Measurements from ENCODE around the gene PYGO2. TPM values are rescaled to one million over a fixed set of nuclear protein-coding genes. Genes with fewer than 3 reads are reported as not detected.

PYGO2 gene
- total and polyA plus RNA-seq, 2 donors: 15.3 to 24.5 TPM

DNA sequence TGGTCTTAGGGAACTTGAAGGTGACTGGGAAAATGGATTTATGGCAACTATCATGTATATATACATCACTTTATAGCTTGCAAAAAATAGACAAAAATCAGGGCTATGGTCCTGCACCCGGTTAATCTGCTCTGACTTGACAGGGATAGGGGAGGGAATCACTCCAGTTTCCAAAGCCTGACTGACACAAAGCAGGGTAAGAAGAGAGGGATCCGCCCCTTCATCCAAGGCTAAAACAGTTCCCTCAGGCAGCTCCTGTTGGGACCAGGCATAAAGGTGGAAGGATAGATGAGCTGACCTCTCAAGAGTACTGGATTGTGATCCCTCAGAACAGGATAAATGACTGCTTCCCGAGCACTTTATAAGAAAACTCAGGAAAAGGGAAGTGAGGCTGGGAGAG, 7.0 kb downstream of the PYGO2 start:
- Histone ChIP-seq H3K4me1 (ENCODE audit: control insufficient read depth in 2 of 2, insufficient read depth in 2 of 2, low read length in 2 of 2) (peaks cover 41 to 68% of the 10 kb centered on the region in 2 donors), H3K9me3 (ENCODE audit: control insufficient read depth in 2 of 2, insufficient read depth in 1 of 2, low read length in 1 of 2) (no peaks in the 10 kb centered on the region), H3K27ac (ENCODE audit: low read depth in 1 of 2, low read length in 1 of 2) (peak overlapping the region; percentile 72 to 99), H3K36me3 (ENCODE audit: control insufficient read depth in 2 of 2, insufficient read depth in 2 of 2, low read length in 1 of 2) (peaks cover 35 to 48% of the 10 kb centered on the region in 2 donors), H3K4me3 (ENCODE audit: low read length in 2 of 2) (peak overlapping the region; percentile 57 to 70), H3K27me3 (ENCODE audit: control insufficient read depth in 2 of 2, insufficient read depth in 1 of 2, low read length in 1 of 2) (no peaks in the 10 kb centered on the region)
- no peak for DNase-seq (ENCODE audit: low read depth in 6 of 9, low spot score in 9 of 9)
- 71% methylated on average over 3 of the region's 3 CpGs for WGBS

DNA sequence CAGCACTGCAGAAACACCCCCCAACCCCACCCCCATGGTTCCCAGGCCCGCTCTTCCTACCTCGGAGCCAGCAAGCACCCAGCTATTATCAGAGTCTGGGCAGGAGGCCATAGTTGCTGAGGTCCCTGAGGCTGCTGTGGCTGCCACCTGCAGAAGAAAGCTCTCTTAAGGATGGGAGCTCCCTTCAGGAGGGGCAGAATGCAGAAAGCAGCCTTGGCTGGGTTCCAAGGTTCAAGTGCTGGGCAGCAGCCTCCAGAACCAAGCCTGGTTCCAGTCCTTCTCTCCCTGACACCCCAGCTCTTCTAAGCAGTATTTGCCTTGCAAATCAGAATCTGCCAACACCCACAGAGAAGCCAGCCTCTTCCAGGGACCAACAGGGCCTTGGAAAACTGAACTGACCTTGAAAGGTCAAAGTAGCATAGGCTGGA, 8.0 kb downstream of the PYGO2 start:
- no peaks in the 10 kb centered on the region for H3K9me3 ChIP-seq (ENCODE audit: control insufficient read depth in 2 of 2, insufficient read depth in 1 of 2, low read length in 1 of 2)
- no peak for DNase-seq (ENCODE audit: low read depth in 6 of 9, low spot score in 9 of 9)
- H3K27me3 ChIP-seq (ENCODE audit: control insufficient read depth in 2 of 2, insufficient read depth in 1 of 2, low read length in 1 of 2): no peaks in the 10 kb centered on the region
- H3K4me1 ChIP-seq (ENCODE audit: control insufficient read depth in 2 of 2, insufficient read depth in 2 of 2, low read length in 2 of 2): peaks cover 41 to 68% of the 10 kb centered on the region in 2 donors
- H3K36me3 ChIP-seq (ENCODE audit: control insufficient read depth in 2 of 2, insufficient read depth in 2 of 2, low read length in 1 of 2): peaks cover 34 to 47% of the 10 kb centered on the region in 2 donors
- H3K27ac ChIP-seq (ENCODE audit: low read depth in 1 of 2, low read length in 1 of 2): peak overlapping the region; percentile 34 to 54
- 63% methylated on average over 2 of the region's 2 CpGs for WGBS
- peak overlapping the region; percentile 57 to 70 for H3K4me3 ChIP-seq (ENCODE audit: low read length in 2 of 2)

DNA sequence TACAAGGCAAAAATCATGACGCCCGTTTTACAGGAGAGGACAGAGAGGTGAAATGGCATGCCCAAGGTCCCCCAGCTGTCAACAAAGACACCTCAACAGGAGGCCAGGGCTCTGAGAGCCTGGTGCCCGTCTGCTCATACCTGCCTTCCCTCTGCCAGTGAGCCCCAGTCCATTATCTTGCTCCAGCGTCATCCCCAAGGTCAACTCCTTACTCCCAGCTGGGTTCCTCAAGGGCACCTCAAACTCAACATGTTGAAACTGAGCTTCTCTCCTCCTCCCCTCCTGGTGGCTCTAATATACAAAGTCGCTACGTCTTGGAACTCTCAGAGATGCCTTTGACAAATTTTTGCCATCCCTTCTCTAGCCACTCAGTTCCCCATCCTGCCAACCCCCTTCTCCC, 8.9 kb downstream of the PYGO2 start:
- Histone ChIP-seq H3K9me3 (ENCODE audit: control insufficient read depth in 2 of 2, insufficient read depth in 1 of 2, low read length in 1 of 2) (no peaks in the 10 kb centered on the region), H3K27me3 (ENCODE audit: control insufficient read depth in 2 of 2, insufficient read depth in 1 of 2, low read length in 1 of 2) (no peaks in the 10 kb centered on the region), H3K27ac (ENCODE audit: low read depth in 1 of 2, low read length in 1 of 2) (peak overlapping the region; percentile 38 to 62), H3K4me3 (ENCODE audit: low read length in 2 of 2) (no peak overlapping the region), H3K4me1 (ENCODE audit: control insufficient read depth in 2 of 2, insufficient read depth in 2 of 2, low read length in 2 of 2) (peaks cover 41 to 63% of the 10 kb centered on the region in 2 donors), H3K36me3 (ENCODE audit: control insufficient read depth in 2 of 2, insufficient read depth in 2 of 2, low read length in 1 of 2) (peaks cover 40 to 47% of the 10 kb centered on the region in 2 donors)
- DNase-seq (ENCODE audit: low read depth in 6 of 9, low spot score in 9 of 9): no peak
- WGBS: 89% methylated on average over 6 of the region's 6 CpGs

DNA sequence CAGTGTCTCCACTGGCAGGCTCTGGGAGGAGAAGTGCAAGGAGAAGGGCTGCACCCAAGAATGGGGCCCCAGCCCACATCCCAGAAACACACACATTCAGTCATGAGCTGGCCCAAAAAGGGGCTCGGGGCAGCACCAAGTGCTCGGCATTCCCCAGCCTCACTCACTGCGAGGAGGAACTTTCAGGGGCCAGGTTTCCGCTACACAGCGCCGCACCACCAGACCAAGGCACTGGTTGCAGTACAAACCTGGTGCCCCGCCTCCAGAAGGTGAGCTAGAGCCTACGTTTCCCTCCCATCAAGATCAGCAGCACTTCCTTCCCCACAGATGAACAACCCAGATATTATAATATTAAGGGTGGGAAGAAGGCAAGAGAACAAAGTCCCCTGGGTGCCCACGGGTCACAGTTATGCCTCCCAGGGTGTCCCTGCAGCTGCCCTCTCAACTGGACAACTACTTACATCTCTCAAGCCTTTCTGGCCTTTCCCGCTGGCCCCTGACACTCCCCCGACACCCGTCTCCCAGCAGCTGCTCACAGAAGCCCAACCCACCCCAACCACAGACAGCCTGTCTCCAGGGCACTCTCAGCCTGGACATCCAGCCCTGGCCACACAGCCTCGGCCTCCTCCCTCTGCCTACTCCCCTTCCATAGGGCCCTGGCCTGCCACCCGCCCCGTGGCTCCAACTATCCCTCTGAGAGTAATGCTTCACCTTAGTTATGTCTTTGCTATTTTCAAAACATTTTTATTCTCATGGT, 9.5 kb downstream of the PYGO2 start:
- 31% methylated on average over 15 of the region's 15 CpGs for WGBS
- DNase-seq (ENCODE audit: low read depth in 6 of 9, low spot score in 9 of 9): peak in 2 of 9 donors; percentile 50 to 70
- Histone ChIP-seq H3K36me3 (ENCODE audit: control insufficient read depth in 2 of 2, insufficient read depth in 2 of 2, low read length in 1 of 2) (peaks cover 46 to 47% of the 10 kb centered on the region in 2 donors), H3K4me1 (ENCODE audit: control insufficient read depth in 2 of 2, insufficient read depth in 2 of 2, low read length in 2 of 2) (peaks cover 41 to 58% of the 10 kb centered on the region in 2 donors), H3K27ac (ENCODE audit: low read depth in 1 of 2, low read length in 1 of 2) (peak overlapping the region; percentile 38 to 62), H3K4me3 (ENCODE audit: low read length in 2 of 2) (peak overlapping the region; percentile 7 to 12), H3K9me3 (ENCODE audit: control insufficient read depth in 2 of 2, insufficient read depth in 1 of 2, low read length in 1 of 2) (no peaks in the 10 kb centered on the region), H3K27me3 (ENCODE audit: control insufficient read depth in 2 of 2, insufficient read depth in 1 of 2, low read length in 1 of 2) (no peaks in the 10 kb centered on the region)

GRCh38 chr1:154948079-154948478, 13.5 kb downstream of the PYGO2 start:
- no peaks in the 10 kb centered on the region for H3K27me3 ChIP-seq (ENCODE audit: control insufficient read depth in 2 of 2, insufficient read depth in 1 of 2, low read length in 1 of 2)
- H3K27ac ChIP-seq (ENCODE audit: low read depth in 1 of 2, low read length in 1 of 2): no peak overlapping the region
- WGBS: 98% methylated on average over 11 of the region's 11 CpGs
- peaks cover 19 to 41% of the 10 kb centered on the region in 2 donors for H3K4me1 ChIP-seq (ENCODE audit: control insufficient read depth in 2 of 2, insufficient read depth in 2 of 2, low read length in 2 of 2)
- H3K9me3 ChIP-seq (ENCODE audit: control insufficient read depth in 2 of 2, insufficient read depth in 1 of 2, low read length in 1 of 2): no peaks in the 10 kb centered on the region
- no peak for DNase-seq (ENCODE audit: low read depth in 6 of 9, low spot score in 9 of 9)
- H3K36me3 ChIP-seq (ENCODE audit: control insufficient read depth in 2 of 2, insufficient read depth in 2 of 2, low read length in 1 of 2): peaks cover 68 to 75% of the 10 kb centered on the region in 2 donors
- no peak overlapping the region for H3K4me3 ChIP-seq (ENCODE audit: low read length in 2 of 2)

GRCh38 chr1:154945962-154946850, 15.4 kb downstream of the PYGO2 start:
- Histone ChIP-seq H3K36me3 (ENCODE audit: control insufficient read depth in 2 of 2, insufficient read depth in 2 of 2, low read length in 1 of 2) (peaks cover 59 to 75% of the 10 kb centered on the region in 2 donors), H3K4me3 (ENCODE audit: low read length in 2 of 2) (no peak overlapping the region), H3K27me3 (ENCODE audit: control insufficient read depth in 2 of 2, insufficient read depth in 1 of 2, low read length in 1 of 2) (no peaks in the 10 kb centered on the region), H3K9me3 (ENCODE audit: control insufficient read depth in 2 of 2, insufficient read depth in 1 of 2, low read length in 1 of 2) (peaks cover 0 to 3% of the 10 kb centered on the region in 2 donors), H3K4me1 (ENCODE audit: control insufficient read depth in 2 of 2, insufficient read depth in 2 of 2, low read length in 2 of 2) (peaks cover 10 to 41% of the 10 kb centered on the region in 2 donors), H3K27ac (ENCODE audit: low read depth in 1 of 2, low read length in 1 of 2) (no peak overlapping the region)
- 93% methylated on average over 17 of the region's 17 CpGs for WGBS
- no peak for DNase-seq (ENCODE audit: low read depth in 6 of 9, low spot score in 9 of 9)

DNA sequence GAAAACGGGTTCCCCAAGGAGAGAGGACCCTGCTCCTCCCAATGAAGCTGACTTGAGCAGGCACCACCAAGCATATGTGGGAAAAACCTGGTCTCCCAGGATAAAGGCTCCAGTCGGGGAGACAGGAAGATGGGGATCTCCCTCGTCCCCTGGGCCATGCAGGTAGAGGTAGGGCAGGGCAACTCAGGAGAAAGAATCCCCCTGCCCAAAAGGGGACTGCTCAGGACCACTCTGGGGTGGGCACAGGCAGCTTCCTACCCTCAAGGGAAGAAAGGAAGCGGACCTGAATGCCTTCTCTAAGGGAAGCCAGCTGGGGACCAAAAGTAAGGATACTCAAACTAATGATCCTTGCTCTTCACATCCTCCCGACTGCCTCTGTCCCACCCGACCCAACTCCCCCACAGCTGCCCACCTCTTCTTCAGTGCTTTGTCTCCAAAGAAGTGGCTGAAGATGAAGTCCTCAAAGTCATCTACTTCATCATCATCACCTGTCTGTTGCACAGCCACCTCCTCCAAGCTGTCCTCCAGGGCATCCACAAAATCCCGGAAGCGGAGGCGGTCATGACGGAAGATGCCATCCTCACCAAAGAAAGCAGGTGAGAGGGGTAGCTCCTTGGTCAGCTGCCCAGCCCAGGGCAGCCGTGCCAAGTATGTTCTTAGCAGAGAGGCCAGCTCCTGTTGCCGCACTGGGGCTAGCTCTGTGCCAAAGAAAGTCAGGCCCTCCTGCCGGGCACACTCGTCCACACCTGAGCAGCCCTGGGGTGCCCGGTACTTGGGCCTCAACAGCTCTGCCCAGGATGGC, 16.2 kb downstream of the PYGO2 start:
- H3K9me3 ChIP-seq (ENCODE audit: control insufficient read depth in 2 of 2, insufficient read depth in 1 of 2, low read length in 1 of 2): peaks cover 0 to 3% of the 10 kb centered on the region in 2 donors
- H3K4me3 ChIP-seq (ENCODE audit: low read length in 2 of 2): no peak overlapping the region
- WGBS: 95% methylated on average over 15 of the region's 15 CpGs
- peaks cover 10 to 46% of the 10 kb centered on the region in 2 donors for H3K4me1 ChIP-seq (ENCODE audit: control insufficient read depth in 2 of 2, insufficient read depth in 2 of 2, low read length in 2 of 2)
- H3K27me3 ChIP-seq (ENCODE audit: control insufficient read depth in 2 of 2, insufficient read depth in 1 of 2, low read length in 1 of 2): no peaks in the 10 kb centered on the region
- peaks cover 50 to 66% of the 10 kb centered on the region in 2 donors for H3K36me3 ChIP-seq (ENCODE audit: control insufficient read depth in 2 of 2, insufficient read depth in 2 of 2, low read length in 1 of 2)
- DNase-seq (ENCODE audit: low read depth in 6 of 9, low spot score in 9 of 9): no peak
- H3K27ac ChIP-seq (ENCODE audit: low read depth in 1 of 2, low read length in 1 of 2): no peak overlapping the region

GRCh38 chr1:154944401-154945159, 17.0 kb downstream of the PYGO2 start:
- peak overlapping the region in 1 of 2 donors; percentile 3 for H3K27ac ChIP-seq (ENCODE audit: low read depth in 1 of 2, low read length in 1 of 2)
- no peak for DNase-seq (ENCODE audit: low read depth in 6 of 9, low spot score in 9 of 9)
- WGBS: 78% methylated on average over 9 of the region's 9 CpGs

More at GRCh38 chr1:154944401-154945159, 17.0 kb downstream of the PYGO2 start:
- H3K9me3 ChIP-seq (ENCODE audit: control insufficient read depth in 2 of 2, insufficient read depth in 1 of 2, low read length in 1 of 2): peaks cover 0 to 3% of the 10 kb centered on the region in 2 donors
- peaks cover 10 to 54% of the 10 kb centered on the region in 2 donors for H3K4me1 ChIP-seq (ENCODE audit: control insufficient read depth in 2 of 2, insufficient read depth in 2 of 2, low read length in 2 of 2)
- no peaks in the 10 kb centered on the region for H3K27me3 ChIP-seq (ENCODE audit: control insufficient read depth in 2 of 2, insufficient read depth in 1 of 2, low read length in 1 of 2)
- H3K4me3 ChIP-seq (ENCODE audit: low read length in 2 of 2): no peak overlapping the region
- H3K36me3 ChIP-seq (ENCODE audit: control insufficient read depth in 2 of 2, insufficient read depth in 2 of 2, low read length in 1 of 2): peaks cover 48 to 63% of the 10 kb centered on the region in 2 donors
